IMR-90 (cell line): ENCODE results near the gene TMEM50B. TPM values are rescaled to one million over a fixed set of nuclear protein-coding genes. Genes with fewer than 3 reads are reported as not detected.

Experiments used
- ATAC-seq: fragments of 200-7000 bp; cut with Tn5 transposase; 2 replicates; pipeline ENCODE4 v1.9.1; 2020; ENCODE audit warnings: low read depth, mild to moderate bottlenecking, moderate library complexity
- BruUV-seq: library from RNA; stranded (reverse); fragments of 400-500 nt; replicated peaks from 2 replicates; lab custom pipeline; 2021; lab: Mats Ljungman, UMichigan
- CTCF ChIA-PET: fragments of 300-600 bp; formaldehyde crosslinking; extraction: SDS; loops from one replicate; lab custom pipeline; 2021; ENCODE audit warnings: antibody characterized with exemption; lab: Yijun Ruan, JAX
- POLR2A ChIA-PET: fragments of 300-600 bp; sonication (Branson Sonifier 250); formaldehyde crosslinking; loops from one replicate; lab custom pipeline; 2022; ENCODE audit warnings: antibody characterized with exemption; ENCODE audit not compliant: unreplicated experiment; lab: Charles Lee
- DNase-seq: peaks from one replicate; pipeline ENCODE4 v3.0.0; 2013
- H2AFZ ChIP-seq: replicated peaks from 2 replicates; pipeline ENCODE3; 2013; ENCODE audit warnings: low read length, mild to moderate bottlenecking; ENCODE audit not compliant: poor library complexity
- H2AK5ac ChIP-seq: 2 replicates; pipeline ENCODE4 v1.6.1; 2013; ENCODE audit warnings: low read depth, low read length, inconsistent platforms
- H2AK9ac ChIP-seq: replicated peaks from 2 replicates; pipeline ENCODE3; 2013; ENCODE audit warnings: mild to moderate bottlenecking, low read depth, low read length, moderate library complexity; ENCODE audit not compliant: poor library complexity
- H2BK120ac ChIP-seq: 2 replicates; pipeline ENCODE4 v1.6.1; 2013; ENCODE audit warnings: low read depth, low read length, inconsistent platforms
- H2BK15ac ChIP-seq: 3 replicates; pipeline ENCODE4 v1.6.1; 2013; ENCODE audit warnings: low read depth, low read length, inconsistent platforms
- H2BK20ac ChIP-seq: 2 replicates; pipeline ENCODE4 v1.6.1; 2013; ENCODE audit warnings: low read depth, mild to moderate bottlenecking, inconsistent platforms, low read length, moderate library complexity
- H2BK5ac ChIP-seq: 2 replicates; pipeline ENCODE4 v1.6.1; 2013; ENCODE audit warnings: mild to moderate bottlenecking, low read depth, low read length, inconsistent platforms; ENCODE audit not compliant: poor library complexity, severe bottlenecking
- H3K14ac ChIP-seq: replicated peaks from 2 replicates; pipeline ENCODE4 v1.6.1; 2013; ENCODE audit warnings: low read depth, low read length, inconsistent platforms
- H3K18ac ChIP-seq: 2 replicates; pipeline ENCODE4 v1.6.1; 2013; ENCODE audit warnings: low read depth, low read length, control low read depth
- H3K23ac ChIP-seq: 2 replicates; pipeline ENCODE4 v1.6.1; 2013; ENCODE audit warnings: low read depth, low read length, inconsistent platforms
- H3K27ac ChIP-seq: 2 replicates; pipeline ENCODE4 v1.5.1; 2013; ENCODE audit warnings: mild to moderate bottlenecking, control low read depth, low read length; ENCODE audit not compliant: insufficient read depth
- H3K27me3 ChIP-seq: 2 replicates; pipeline ENCODE4 v1.6.1; 2013; ENCODE audit warnings: low read length; ENCODE audit not compliant: control insufficient read depth, insufficient read depth
- H3K36me3 ChIP-seq: 2 replicates; pipeline ENCODE4 v1.6.1; 2013; ENCODE audit warnings: low read length, mixed read lengths; ENCODE audit not compliant: control insufficient read depth, insufficient read depth
- H3K4ac ChIP-seq: 2 replicates; pipeline ENCODE4 v1.6.1; 2013; ENCODE audit warnings: low read depth, low read length, inconsistent platforms
- H3K4me1 ChIP-seq: 2 replicates; pipeline ENCODE4 v1.6.1; 2013; ENCODE audit warnings: low read length, mixed read lengths; ENCODE audit not compliant: control insufficient read depth, insufficient read depth
- H3K4me2 ChIP-seq: 2 replicates; pipeline ENCODE4 v1.6.1; 2013; ENCODE audit warnings: low read depth, mild to moderate bottlenecking, control low read depth, low read length, moderate library complexity
- H3K4me3 ChIP-seq: 2 replicates; pipeline ENCODE4 v1.5.1; 2013; ENCODE audit warnings: low read depth, mild to moderate bottlenecking, control low read depth, low read length, moderate library complexity; ENCODE audit not compliant: insufficient read depth
- H3K56ac ChIP-seq: 2 replicates; pipeline ENCODE4 v1.6.1; 2013; ENCODE audit warnings: low read length, inconsistent platforms; ENCODE audit not compliant: insufficient read depth; ENCODE audit errors: extremely low read depth
- H3K79me1 ChIP-seq, 2 experiments: 2 replicates each; pipeline ENCODE4 v1.6.1; 2013; ENCODE audit warnings: low read length in 2 of 2, inconsistent platforms in 1 of 2, low read depth in 1 of 2
- H3K9ac ChIP-seq: 2 replicates; pipeline ENCODE4 v1.6.1; 2013; ENCODE audit warnings: low read depth, low read length, control low read depth
- H3K9me1 ChIP-seq: 2 replicates; pipeline ENCODE4 v1.6.1; 2013; ENCODE audit warnings: low read length, inconsistent platforms; ENCODE audit not compliant: insufficient read depth
- H3K9me3 ChIP-seq: 2 replicates; pipeline ENCODE4 v1.6.1; 2013; ENCODE audit warnings: low read length; ENCODE audit not compliant: control insufficient read depth, insufficient read depth
- H4K20me1 ChIP-seq: 2 replicates; pipeline ENCODE4 v1.6.1; 2013; ENCODE audit warnings: low read length, inconsistent platforms; ENCODE audit not compliant: insufficient read depth
- H4K5ac ChIP-seq: 2 replicates; pipeline ENCODE4 v1.6.1; 2013; ENCODE audit warnings: mild to moderate bottlenecking, low read depth, low read length, control low read depth
- H4K8ac ChIP-seq, 2 experiments: 2 replicates each; pipeline ENCODE4 v1.6.1; 2013; ENCODE audit warnings: low read depth in 2 of 2, low read length in 2 of 2, control low read depth in 1 of 2, inconsistent platforms in 1 of 2
- H4K91ac ChIP-seq: 2 replicates; pipeline ENCODE4 v1.6.1; 2013; ENCODE audit warnings: low read depth, low read length, inconsistent platforms; ENCODE audit not compliant: insufficient read depth
- POLR2A ChIP-seq: IDR thresholded peaks from 2 replicates; pipeline ENCODE4 v1.6.1; 2012; ENCODE audit warnings: mild to moderate bottlenecking, low read depth, low read length
- WGBS, 2 experiments: methylation state at CpG; one replicate each; pipeline versions ENCODE4 v1.1.5 to v1.1.7; 2013; ENCODE audit warnings: missing lambda C conversion rate in 2 of 2; ENCODE audit not compliant: insufficient read length in 1 of 2; ENCODE audit errors: extremely low coverage in 2 of 2; 5-methylcytosine and 5-hydroxymethylcytosine counted together
- dilution Hi-C: fragments of 300-500 bp; cut with HindIII; formaldehyde crosslinking; loops from one replicate; pipeline ENCODE4 v1.14.3; 2018; ENCODE audit warnings: low sequenced_read_pairs; ENCODE audit not compliant: unreplicated experiment
- in situ Hi-C: fragments of 300-500 bp; cut with MboI; formaldehyde crosslinking; loops from 3 replicates; pipeline ENCODE4 v1.14.3; 2019; ENCODE audit warnings: low sequenced_read_pairs, inconsistent platforms, mixed read lengths
- intact Hi-C: fragments of 100-400 bp; cut with micrococcal nuclease; formaldehyde crosslinking; loops from 2 replicates; pipeline ENCODE4 v1.10.0; 2022
- polyA plus RNA-seq, 3 experiments: library from polyadenylated mRNA; depleted of rRNA; stranded (reverse); fragments of >200 nt; gene quantifications; 2 replicates each; pipeline ENCODE4 v1.2.3, GENCODE V29; 2012; ENCODE audit warnings: low replicate concordance in 1 of 3
- total RNA-seq: library from RNA; depleted of rRNA; stranded (reverse); fragments of >200 nt; gene quantifications from 2 replicates; pipeline ENCODE4 v1.2.3, GENCODE V29; 2012

TMEM50B gene
- total and polyA plus RNA-seq, 2 of the 4 experiments (the other 2 are of a cell fraction) = 10.9 to 25.9 TPM

GRCh38 chr21:33490991-33491372 lies 11.2 kb upstream of the TMEM50B start:
- Histone ChIP-seq H3K23ac (no peak overlapping the region), H4K20me1 (no peaks in the 10 kb centered on the region), H3K9me1 (0 out of 2 replicates have a peak, but pooled peaks cover 4% of the 10 kb centered on the region), H2BK120ac (no peak overlapping the region), H4K8ac (peak overlapping the region; percentile 86 to 96; a peak in 3 of 4 replicates), H2AK5ac (no peak overlapping the region), H2AK9ac (peak overlapping the region; percentile 63), H3K14ac (no peak overlapping the region), H2BK20ac (no peak overlapping the region), H4K5ac (peak overlapping the region; percentile 88), H2BK15ac (peak overlapping the region; percentile 90; the same call in 1 of the 3 replicates), H3K9me3 (no peaks in the 10 kb centered on the region), H3K36me3 (no peaks in the 10 kb centered on the region), H2AFZ (peak overlapping the region; percentile 98), H3K9ac (peak overlapping the region; percentile 70), H3K4me2 (peak overlapping the region; percentile 97), H3K4ac (peak overlapping the region; percentile 66), H2BK5ac (no peak overlapping the region), H3K27me3 (peaks cover 3% of the 10 kb centered on the region; the same call in 1 of the 2 replicates), H3K18ac (peak overlapping the region; percentile 12; the same call in 1 of the 2 replicates), H3K56ac (peak overlapping the region; percentile 22; the same call in 1 of the 2 replicates), H3K27ac (no peak overlapping the region), H3K79me1 (0 out of 4 replicates have a peak, but pooled peaks cover 0 to 2% of the 10 kb centered on the region in 2 experiments), H3K4me3 (peak overlapping the region; percentile 82), H4K91ac (no peak overlapping the region), H3K4me1 (peaks cover 3% of the 10 kb centered on the region; the same call in 1 of the 2 replicates)
- CTCF ChIA-PET = interaction anchor here (0.6 kb wide), 1 partner anchor 561 kb away, joined by 3 read pairs; no protein-coding TSS in a partner anchor
- dilution Hi-C loops (no loop called here), intact Hi-C loops (no loop called here), in situ Hi-C loops (no loop called here)
- POLR2A ChIA-PET = interaction anchor here (1.1 kb wide), 1 partner anchor 11 kb away, joined by 5 read pairs; the partner anchor contains the start of gene TMEM50B
- no peak for DNase-seq
- TF ChIP-seq POLR2A = no peak
- peak; percentile 2 for ATAC-seq
- BruUV-seq = no TSS peak
- 100% methylated on average over 1 of the region's 12 CpGs; no CpG with 5 or more reads in 1 of the 2 experiments for WGBS, 2 experiments
